Activated CD8-positive, alpha-beta memory T cell treated with anti-CD3 and anti-CD28 coated beads, Interleukin-2, amount 10 ng/mL, durations not matched to agents 7 days and 5 days (primary cell): ENCODE results near the gene TGFB1. TPM values are rescaled to one million over a fixed set of nuclear protein-coding genes. Genes with fewer than 3 reads are reported as not detected.

Experiments used
- ATAC-seq: fragments of 150-1000 bp; cut with Tn5 transposase; one replicate; pipeline ENCODE4 v1.10.0; 2021; ENCODE audit warnings: moderate library complexity
- CTCF ChIA-PET: fragments of 350-600 bp; sonication (Branson Sonifier 250); formaldehyde crosslinking; loops from one replicate; lab custom pipeline; 2021; ENCODE audit warnings: antibody characterized with exemption; lab: Charles Lee
- DNase-seq: peaks from one replicate; pipeline ENCODE4 v3.0.0-alpha.2; 2020
- H3K27ac Mint-ChIP-seq: one replicate; pipeline ENCODE4 v1.8.0; 2021; ENCODE audit warnings: mild to moderate bottlenecking, mixed read lengths
- H3K27me3 Mint-ChIP-seq: one replicate; pipeline ENCODE4 v1.8.0; 2021; ENCODE audit warnings: mixed read lengths
- H3K36me3 Mint-ChIP-seq: one replicate; pipeline ENCODE4 v1.8.0; 2021; ENCODE audit warnings: mild to moderate bottlenecking, mixed read lengths
- H3K4me1 Mint-ChIP-seq: one replicate; pipeline ENCODE4 v1.8.0; 2021; ENCODE audit warnings: mixed read lengths
- H3K4me3 Mint-ChIP-seq: one replicate; pipeline ENCODE4 v1.8.0; 2021; ENCODE audit warnings: mild to moderate bottlenecking, moderate library complexity, mixed read lengths
- H3K9me3 Mint-ChIP-seq: one replicate; pipeline ENCODE4 v1.8.0; 2022; ENCODE audit warnings: low read depth, mixed read lengths
- total RNA-seq, 2 experiments: library from RNA; stranded (reverse); gene quantifications; one replicate each; pipeline ENCODE4 v1.2.3, GENCODE V29; 2021

Gene TGFB1
- total RNA-seq, 2 experiments from 2014 or later = 171 to 179 TPM

- Mint-ChIP-seq H3K4me1 (peaks cover 28% of the 10 kb centered on the region), H3K36me3 (peaks cover 33% of the 10 kb centered on the region), H3K27ac (no peak overlapping the region), H3K9me3 (no peaks in the 10 kb centered on the region), H3K4me3 (no peak overlapping the region), H3K27me3 (no peaks in the 10 kb centered on the region)
- CTCF ChIA-PET = interaction anchor here (0.7 to 1.4 kb wide), 6 partner anchors 16 to 119 kb away, joined by 3 to 11 read pairs (median 4); partner anchors contain the start of gene TGFB1
- no peak for DNase-seq
- ATAC-seq = no peak
Measured at GRCh38 chr19:41321600-41322270, 32.0 kb downstream of the TGFB1 start.

- no peaks in the 10 kb centered on the region for H3K27me3 Mint-ChIP-seq
- H3K36me3 Mint-ChIP-seq = peaks cover 35% of the 10 kb centered on the region
- H3K4me3 Mint-ChIP-seq = no peak overlapping the region
- CTCF ChIA-PET = interaction anchor here (1.2 to 1.4 kb wide), 3 partner anchors 32 to 37 kb away, joined by 4 to 11 read pairs (median 6); partner anchors contain the start of gene TGFB1
- DNase-seq = no peak
- no peak for ATAC-seq
- H3K9me3 Mint-ChIP-seq = no peaks in the 10 kb centered on the region
- no peak overlapping the region for H3K27ac Mint-ChIP-seq
- H3K4me1 Mint-ChIP-seq = peaks cover 22% of the 10 kb centered on the region
Measured at GRCh38 chr19:41321204-41321599, 32.5 kb downstream of the TGFB1 start.

- H3K27ac Mint-ChIP-seq = no peak overlapping the region
- ATAC-seq = no peak
- H3K9me3 Mint-ChIP-seq = no peaks in the 10 kb centered on the region
- peaks cover 23% of the 10 kb centered on the region for H3K4me1 Mint-ChIP-seq
- no peaks in the 10 kb centered on the region for H3K27me3 Mint-ChIP-seq
- H3K4me3 Mint-ChIP-seq = no peak overlapping the region
- CTCF ChIA-PET = interaction anchor here (1.2 kb wide), 1 partner anchor 13 kb away, joined by 3 read pairs; no protein-coding TSS in a partner anchor
- H3K36me3 Mint-ChIP-seq = peaks cover 37% of the 10 kb centered on the region
- no peak for DNase-seq
Measured at GRCh38 chr19:41320568-41320967, 33.2 kb downstream of the TGFB1 start.

GRCh38 chr19:41320185-41320518 is 33.6 kb downstream of the TGFB1 start:
- no peaks in the 10 kb centered on the region for H3K9me3 Mint-ChIP-seq
- ATAC-seq (no peak), DNase-seq (no peak)
- H3K36me3 Mint-ChIP-seq = peaks cover 37% of the 10 kb centered on the region
- CTCF ChIA-PET = interaction anchor here (1.2 kb wide), 1 partner anchor 12 kb away, joined by 3 read pairs; no protein-coding TSS in a partner anchor
- H3K4me1 Mint-ChIP-seq = peaks cover 19% of the 10 kb centered on the region
- H3K27ac Mint-ChIP-seq = no peak overlapping the region
- no peaks in the 10 kb centered on the region for H3K27me3 Mint-ChIP-seq
- no peak overlapping the region for H3K4me3 Mint-ChIP-seq

- no peak for DNase-seq
- CTCF ChIA-PET = interaction anchor here (1.2 kb wide), 1 partner anchor 12 kb away, joined by 3 read pairs; no protein-coding TSS in a partner anchor
- H3K27ac Mint-ChIP-seq = no peak overlapping the region
- no peaks in the 10 kb centered on the region for H3K27me3 Mint-ChIP-seq
- H3K4me1 Mint-ChIP-seq = peaks cover 15% of the 10 kb centered on the region
- H3K9me3 Mint-ChIP-seq = no peaks in the 10 kb centered on the region
- peaks cover 34% of the 10 kb centered on the region for H3K36me3 Mint-ChIP-seq
- H3K4me3 Mint-ChIP-seq = no peak overlapping the region
- ATAC-seq = no peak
Measured at GRCh38 chr19:41319500-41320184, 34.1 kb downstream of the TGFB1 start.

- H3K4me3 Mint-ChIP-seq = no peak overlapping the region
- CTCF ChIA-PET = interaction anchor here (0.6 kb wide), 1 partner anchor 182 kb away, joined by 4 read pairs; no protein-coding TSS in a partner anchor
- no peak for ATAC-seq
- H3K9me3 Mint-ChIP-seq = no peaks in the 10 kb centered on the region
- peaks cover 15% of the 10 kb centered on the region for H3K4me1 Mint-ChIP-seq
- peak overlapping the region; percentile 13 for H3K27ac Mint-ChIP-seq
- DNase-seq = no peak
- H3K27me3 Mint-ChIP-seq = no peaks in the 10 kb centered on the region
- peaks cover 38% of the 10 kb centered on the region for H3K36me3 Mint-ChIP-seq
Measured at GRCh38 chr19:41318696-41319499, 34.8 kb downstream of the TGFB1 start.

- H3K27ac Mint-ChIP-seq = no peak overlapping the region
- ATAC-seq = no peak
- H3K4me1 Mint-ChIP-seq = peaks cover 26% of the 10 kb centered on the region
- DNase-seq = no peak
- no peaks in the 10 kb centered on the region for H3K9me3 Mint-ChIP-seq
- no peaks in the 10 kb centered on the region for H3K27me3 Mint-ChIP-seq
- H3K36me3 Mint-ChIP-seq = peaks cover 48% of the 10 kb centered on the region
- H3K4me3 Mint-ChIP-seq = no peak overlapping the region
- CTCF ChIA-PET = interaction anchor here (0.8 to 1.2 kb wide), 2 partner anchors 8 to 112 kb away, joined by 3 to 6 read pairs; no protein-coding TSS in a partner anchor
Measured at GRCh38 chr19:41316306-41316920, 37.3 kb downstream of the TGFB1 start.

GRCh38 chr19:41311613-41312012 is 42.1 kb downstream of the TGFB1 start:
- no peak for ATAC-seq
- CTCF ChIA-PET = interaction anchor here (1.5 to 11.7 kb wide), 4 partner anchors 9 to 47 kb away, joined by 4 to 110 read pairs (median 20); partner anchors contain the start of gene HNRNPUL1
- peaks cover 59% of the 10 kb centered on the region for H3K4me1 Mint-ChIP-seq
- peak overlapping the region; percentile 48 for H3K27ac Mint-ChIP-seq
- DNase-seq = no peak
- H3K4me3 Mint-ChIP-seq = peak overlapping the region; percentile 51
- no peaks in the 10 kb centered on the region for H3K27me3 Mint-ChIP-seq
- peaks cover 43% of the 10 kb centered on the region for H3K36me3 Mint-ChIP-seq
- H3K9me3 Mint-ChIP-seq = no peaks in the 10 kb centered on the region

- H3K36me3 Mint-ChIP-seq = peaks cover 42% of the 10 kb centered on the region
- peaks cover 63% of the 10 kb centered on the region for H3K4me1 Mint-ChIP-seq
- H3K9me3 Mint-ChIP-seq = no peaks in the 10 kb centered on the region
- H3K4me3 Mint-ChIP-seq = peak overlapping the region; percentile 95
- no peak for DNase-seq
- CTCF ChIA-PET = interaction anchor here (1.4 to 11.7 kb wide), 5 partner anchors 9 to 107 kb away, joined by 4 to 110 read pairs (median 9); partner anchors contain the start of gene HNRNPUL1
- no peak overlapping the region for H3K27ac Mint-ChIP-seq
- H3K27me3 Mint-ChIP-seq = no peaks in the 10 kb centered on the region
- ATAC-seq = no peak
Measured at GRCh38 chr19:41311072-41311471, 42.6 kb downstream of the TGFB1 start.

- ATAC-seq (peak; percentile 72), DNase-seq (peak; percentile 93)
- Mint-ChIP-seq H3K27ac (peak within 1 kb of the TSS; percentile 94), H3K36me3 (peaks cover 46% of the 10 kb centered on the region), H3K27me3 (no peaks in the 10 kb centered on the region), H3K4me1 (peaks cover 69% of the 10 kb centered on the region), H3K9me3 (no peaks in the 10 kb centered on the region), H3K4me3 (peak within 1 kb of the TSS; percentile 95)
- CTCF ChIA-PET = interaction anchor here (0.7 to 11.7 kb wide), 9 partner anchors 8 to 166 kb away, joined by 3 to 110 read pairs (median 6); partner anchors contain the start of gene HNRNPUL1
Measured at GRCh38 chr19:41310033-41310831, 43.5 kb downstream of the TGFB1 start, which contains the start of gene CCDC97. Gene CCDC97, plus strand, starts transcription at chr19:41310172. Its CDS starts 139 bp downstream, at chr19:41310311.

GRCh38 chr19:41309180-41310032 is 44.3 kb downstream of the TGFB1 start:
- H3K27ac Mint-ChIP-seq = peak overlapping the region; percentile 94
- CTCF ChIA-PET = interaction anchor here (0.7 to 11.7 kb wide), 33 partner anchors 7 to 647 kb away, joined by 3 to 110 read pairs (median 5); partner anchors contain the start of genes B9D2 and HNRNPUL1
- H3K4me3 Mint-ChIP-seq = peak overlapping the region; percentile 95
- H3K9me3 Mint-ChIP-seq = no peaks in the 10 kb centered on the region
- DNase-seq (no peak), ATAC-seq (no peak)
- peaks cover 76% of the 10 kb centered on the region for H3K4me1 Mint-ChIP-seq
- no peaks in the 10 kb centered on the region for H3K27me3 Mint-ChIP-seq
- H3K36me3 Mint-ChIP-seq = peaks cover 52% of the 10 kb centered on the region
